Bone marrow (tissue), 2 donors: ENCODE measurements around the gene FIGNL1.

ENCODE experiments used
- DNase-seq, 2 donors: peaks; one replicate each; lab custom pipeline; 2025; lab: John Stamatoyannopoulos, UW

FIGNL1 gene

GRCh38 chr7:50449881-50450589, at the start of gene FIGNL1:
TSS of gene FIGNL1 (minus strand) at chr7:50450350. CDS start at chr7:50447287, 3,063 bp downstream.
- DNase-seq, result peak in 1 of 2 donors; percentile 45

- DNase-seq, result no peak
Observed at GRCh38 chr7:50499092-50499491, 48.9 kb upstream of the FIGNL1 start.

- DNase-seq, result no peak
Observed at GRCh38 chr7:50497968-50498367, 47.8 kb upstream of the FIGNL1 start.

GRCh38 chr7:50497068-50497642, 47.0 kb upstream of the FIGNL1 start:
- peak in 1 of 2 donors; percentile 66 for DNase-seq

- no peak for DNase-seq
Observed at GRCh38 chr7:50496569-50496968, 46.4 kb upstream of the FIGNL1 start.

- DNase-seq, result no peak
Observed at GRCh38 chr7:50495746-50496145, 45.6 kb upstream of the FIGNL1 start.

- DNase-seq, result no peak
Observed at GRCh38 chr7:50492770-50493519, 42.8 kb upstream of the FIGNL1 start.

GRCh38 chr7:50491943-50492342, 41.8 kb upstream of the FIGNL1 start:
- DNase-seq, result no peak

GRCh38 chr7:50491209-50491608, 41.1 kb upstream of the FIGNL1 start:
- DNase-seq, result no peak

- DNase-seq, result no peak
Observed at GRCh38 chr7:50488379-50488778, 38.2 kb upstream of the FIGNL1 start.

- DNase-seq, result no peak
Observed at GRCh38 chr7:50486512-50486911, 36.4 kb upstream of the FIGNL1 start.

GRCh38 chr7:50481867-50482266, 31.7 kb upstream of the FIGNL1 start:
- no peak for DNase-seq

- no peak for DNase-seq
Observed at GRCh38 chr7:50480797-50481196, 30.6 kb upstream of the FIGNL1 start.

GRCh38 chr7:50479743-50480517, 29.8 kb upstream of the FIGNL1 start:
- DNase-seq, result no peak

- no peak for DNase-seq
Observed at GRCh38 chr7:50477640-50478039, 27.5 kb upstream of the FIGNL1 start.

- no peak for DNase-seq
Observed at GRCh38 chr7:50476953-50477625, 26.9 kb upstream of the FIGNL1 start.

GRCh38 chr7:50475340-50475739, 25.2 kb upstream of the FIGNL1 start:
- no peak for DNase-seq

GRCh38 chr7:50474382-50475160, 24.4 kb upstream of the FIGNL1 start:
- no peak for DNase-seq

GRCh38 chr7:50473531-50473930, 23.4 kb upstream of the FIGNL1 start:
- no peak for DNase-seq

GRCh38 chr7:50472427-50472826, 22.3 kb upstream of the FIGNL1 start:
- DNase-seq, result no peak

- no peak for DNase-seq
Observed at GRCh38 chr7:50471970-50472369, 21.8 kb upstream of the FIGNL1 start.
